DMS114 treated with DMSO at 0.1 percent for 48 hours (cell line): ENCODE data around the gene PHAF1.

Experiments
- DNase-seq: peaks from one replicate; lab custom pipeline; 2025; ENCODE audit not compliant: unreplicated experiment; lab: John Stamatoyannopoulos, UW

Gene PHAF1

DNA sequence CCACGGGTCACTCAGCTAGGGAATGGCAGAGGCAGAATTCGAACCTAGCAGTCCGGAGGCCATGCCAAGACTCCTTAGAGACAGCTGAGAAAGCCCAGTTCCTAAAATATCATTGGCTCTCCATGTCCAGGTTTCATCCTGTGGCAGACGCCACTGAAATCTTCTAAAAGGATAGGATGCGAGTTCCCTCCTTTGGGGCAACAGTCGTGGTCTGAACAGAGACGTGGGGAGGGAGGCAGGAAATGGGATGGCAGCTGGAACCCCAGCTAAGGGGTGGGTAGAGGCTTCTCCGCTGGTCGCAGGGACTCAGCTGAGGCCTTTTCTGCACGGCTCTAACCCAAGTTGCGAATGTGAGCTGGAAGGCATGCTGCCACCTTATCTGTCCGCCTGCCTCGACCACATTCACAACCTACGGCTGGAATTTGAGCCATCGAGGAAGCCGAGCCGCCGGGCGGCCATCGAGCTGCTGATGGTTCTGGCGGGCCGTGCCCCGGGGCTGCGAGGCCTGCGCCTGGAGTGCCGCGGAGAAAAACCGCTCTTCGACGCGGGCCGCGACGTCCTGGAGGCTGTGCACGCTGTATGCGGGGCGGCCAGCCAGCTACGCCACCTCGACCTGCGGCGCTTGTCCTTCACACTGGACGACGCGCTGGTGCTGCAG is 52.9 kb downstream of the PHAF1 start:
- peak; percentile 48 for DNase-seq

DNA sequence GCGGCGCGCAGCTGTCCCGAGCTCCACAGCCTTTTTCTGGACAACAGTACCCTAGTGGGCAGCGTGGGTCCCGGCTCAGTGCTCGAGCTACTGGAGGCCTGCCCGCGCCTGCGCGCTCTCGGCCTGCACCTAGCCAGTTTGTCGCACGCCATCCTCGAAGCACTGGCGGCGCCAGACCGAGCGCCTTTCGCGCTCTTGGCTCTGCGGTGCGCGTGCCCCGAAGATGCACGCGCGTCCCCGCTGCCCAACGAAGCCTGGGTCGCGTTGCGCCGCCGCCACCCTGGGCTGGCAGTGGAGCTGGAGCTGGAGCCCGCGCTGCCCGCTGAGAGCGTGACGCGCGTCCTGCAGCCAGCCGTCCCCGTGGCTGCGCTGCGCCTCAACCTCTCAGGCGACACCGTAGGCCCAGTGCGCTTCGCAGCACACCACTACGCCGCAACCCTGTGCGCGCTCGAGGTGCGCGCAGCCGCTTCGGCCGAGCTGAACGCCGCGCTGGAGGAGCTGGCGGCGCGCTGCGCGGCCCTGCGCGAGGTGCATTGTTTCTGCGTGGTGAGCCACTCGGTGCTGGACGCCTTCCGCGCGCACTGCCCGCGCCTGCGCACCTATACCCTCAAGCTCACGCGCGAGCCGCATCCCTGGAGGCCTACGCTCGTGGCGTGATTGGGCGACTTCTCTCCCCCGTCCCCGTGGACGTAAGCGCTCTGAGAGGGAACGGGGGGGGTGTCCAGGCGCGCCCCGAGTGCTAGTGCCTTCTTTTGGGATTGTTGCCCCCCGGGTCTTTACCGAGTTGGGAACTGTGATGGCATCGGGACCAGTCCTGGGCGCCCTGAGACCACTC is 53.6 kb downstream of the PHAF1 start:
- DNase-seq = no peak

DNA sequence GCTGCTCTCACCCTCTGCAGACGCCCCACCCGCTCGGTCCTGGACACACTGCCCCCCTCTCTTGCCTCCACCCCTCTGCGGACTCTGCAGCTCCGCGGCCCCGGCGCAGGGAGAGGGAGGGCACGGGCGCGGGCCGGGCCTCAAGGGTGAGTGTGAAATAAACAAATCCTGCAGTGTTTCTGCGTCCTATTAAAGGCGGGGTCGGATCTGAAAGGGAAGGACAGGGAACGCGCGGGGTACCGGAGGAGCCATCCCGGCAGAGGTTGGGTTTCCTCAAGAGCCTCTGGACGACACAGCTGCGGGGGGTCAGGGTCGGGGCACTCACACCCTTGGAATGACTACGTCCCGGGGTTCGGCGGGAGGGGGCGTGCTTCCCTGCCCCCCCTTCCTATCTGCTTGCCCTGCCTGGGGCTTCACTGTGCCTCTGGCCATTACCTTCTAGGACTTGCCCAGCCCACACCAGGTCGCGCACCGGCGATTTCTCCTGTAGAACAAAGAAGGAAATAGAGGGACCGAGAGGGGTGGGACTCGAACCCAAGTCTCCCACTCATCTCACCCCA is 54.3 kb downstream of the PHAF1 start:
- no peak for DNase-seq

DNA sequence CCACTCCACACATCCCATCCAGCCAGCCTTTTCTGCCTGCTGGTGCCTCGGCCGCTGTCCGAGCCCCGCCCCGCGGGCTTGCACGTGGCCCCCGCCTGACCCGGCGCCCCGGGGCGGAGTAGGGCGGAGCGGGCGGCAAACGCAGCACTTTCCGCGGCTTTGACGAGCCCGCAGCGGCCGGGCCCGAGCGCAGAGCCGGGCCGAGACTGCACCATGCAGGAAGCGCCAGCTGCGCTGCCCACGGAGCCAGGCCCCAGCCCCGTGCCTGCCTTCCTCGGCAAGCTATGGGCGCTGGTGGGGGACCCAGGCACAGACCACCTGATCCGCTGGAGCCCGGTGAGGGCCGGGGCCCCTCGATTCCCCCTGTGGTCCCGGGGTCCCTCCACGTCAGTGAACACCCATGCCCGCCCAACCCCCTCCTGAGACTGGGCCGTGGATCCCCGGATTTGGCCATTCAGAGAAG is 54.9 kb downstream of the PHAF1 start, which contains the start of gene HSF4:
Gene HSF4, plus strand, starts transcription at position 147 of the 463 bp plus-strand sequence. Its CDS starts 67 bp downstream, at position 214.
- DNase-seq = no peak

DNA sequence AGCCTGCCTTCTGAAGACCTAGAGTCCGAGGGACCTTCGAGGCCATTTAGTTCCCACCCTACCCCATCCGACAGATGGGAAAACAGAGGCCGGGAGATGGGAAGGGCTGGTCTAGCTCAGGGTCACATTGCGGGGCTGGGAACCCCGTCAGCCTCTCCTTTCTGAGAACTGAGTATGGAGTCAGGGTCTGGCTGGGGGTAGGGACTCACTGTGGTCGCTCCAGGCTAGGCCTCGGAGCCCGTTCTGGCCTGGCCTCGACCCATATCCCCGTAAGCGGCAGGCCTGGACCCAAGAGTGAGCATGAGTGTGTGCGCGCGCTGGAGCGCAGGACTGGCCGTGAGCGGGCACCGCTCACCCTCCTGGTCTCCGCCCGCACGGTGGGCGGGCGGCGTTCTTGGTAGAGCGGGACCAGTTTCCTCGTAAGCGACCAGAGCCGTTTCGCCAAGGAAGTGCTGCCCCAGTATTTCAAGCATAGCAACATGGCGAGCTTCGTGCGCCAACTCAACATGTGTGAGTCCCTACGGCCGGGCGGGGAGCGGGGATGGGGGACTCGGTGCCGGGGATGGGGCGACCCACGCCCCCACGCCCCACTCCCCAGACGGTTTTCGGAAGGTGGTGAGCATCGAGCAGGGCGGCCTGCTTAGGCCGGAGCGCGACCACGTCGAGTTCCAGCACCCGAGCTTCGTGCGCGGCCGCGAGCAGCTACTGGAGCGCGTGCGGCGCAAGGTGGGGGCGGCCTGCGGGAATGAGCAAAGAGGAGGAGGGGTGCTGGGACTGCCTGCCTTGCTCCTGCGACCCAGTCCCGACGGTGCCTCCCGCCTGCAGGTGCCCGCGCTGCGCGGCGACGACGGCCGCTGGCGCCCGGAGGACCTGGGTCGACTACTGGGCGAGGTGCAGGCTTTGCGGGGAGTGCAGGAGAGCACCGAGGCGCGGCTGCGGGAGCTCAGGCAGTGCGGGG is 55.7 kb downstream of the PHAF1 start:
- no peak for DNase-seq

DNA sequence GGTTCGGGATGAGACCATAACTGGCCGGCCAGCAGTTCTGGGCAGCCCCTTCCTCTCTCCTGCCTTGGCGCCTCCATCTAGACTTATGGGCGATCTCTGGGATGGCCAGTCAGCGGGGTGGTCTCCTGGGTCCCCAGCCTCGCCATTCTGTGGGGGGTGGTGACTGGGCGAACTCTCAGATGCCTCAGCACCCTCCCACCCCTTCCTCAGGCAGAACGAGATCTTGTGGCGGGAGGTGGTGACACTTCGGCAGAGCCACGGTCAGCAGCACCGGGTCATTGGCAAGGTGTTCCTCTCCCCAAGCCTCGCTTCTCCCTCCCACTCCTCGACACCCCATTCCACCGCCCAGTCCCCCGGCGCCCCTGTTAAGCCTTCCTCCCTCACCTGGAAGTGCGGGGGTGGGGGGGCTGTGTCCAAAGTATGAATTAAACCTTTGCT is 56.4 kb downstream of the PHAF1 start:
- no peak for DNase-seq

DNA sequence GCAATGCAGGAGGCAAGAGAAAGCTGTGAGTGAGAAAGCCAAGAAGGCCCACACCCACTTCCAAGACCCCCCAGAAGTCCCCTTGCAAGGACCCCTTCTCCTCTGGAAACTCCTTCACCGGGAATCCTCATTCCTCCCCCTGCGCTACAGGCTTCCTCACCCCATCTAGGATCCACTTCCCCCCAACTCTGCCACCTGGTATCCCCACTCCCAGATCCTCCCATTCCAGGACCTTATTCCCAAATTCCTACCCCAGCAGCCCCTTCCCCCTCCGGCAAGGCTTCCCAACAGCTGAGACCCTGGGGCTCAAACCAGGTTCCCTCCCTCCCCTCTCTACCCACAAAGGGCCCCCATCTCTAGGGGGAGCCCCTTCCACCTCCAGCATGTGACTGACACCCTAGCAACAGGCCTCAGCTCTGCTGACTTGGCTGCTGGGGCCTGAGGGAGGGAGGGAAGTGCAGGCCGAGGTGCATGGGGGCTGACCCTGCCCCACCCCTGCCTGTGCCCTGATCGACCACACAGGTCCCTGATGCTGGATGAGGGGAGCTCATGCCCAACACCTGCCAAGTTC is 56.9 kb downstream of the PHAF1 start:
- DNase-seq = no peak

DNA sequence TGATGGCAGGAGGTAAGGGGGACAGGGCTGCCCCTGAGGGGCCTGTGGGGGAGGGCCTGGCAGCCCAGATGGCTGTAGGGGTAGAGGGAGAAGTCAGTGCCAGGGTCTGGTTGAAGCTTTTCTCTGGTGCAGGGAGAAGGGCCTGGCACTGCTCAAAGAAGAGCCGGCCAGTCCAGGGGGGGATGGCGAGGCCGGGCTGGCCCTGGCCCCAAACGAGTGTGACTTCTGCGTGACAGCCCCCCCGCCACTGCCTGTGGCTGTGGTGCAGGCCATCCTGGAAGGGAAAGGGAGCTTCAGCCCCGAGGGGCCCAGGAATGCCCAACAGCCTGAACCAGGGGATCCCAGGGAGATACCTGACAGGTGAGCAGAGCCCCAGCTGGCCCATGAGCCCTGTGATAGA is 57.8 kb downstream of the PHAF1 start:
- no peak for DNase-seq

DNA sequence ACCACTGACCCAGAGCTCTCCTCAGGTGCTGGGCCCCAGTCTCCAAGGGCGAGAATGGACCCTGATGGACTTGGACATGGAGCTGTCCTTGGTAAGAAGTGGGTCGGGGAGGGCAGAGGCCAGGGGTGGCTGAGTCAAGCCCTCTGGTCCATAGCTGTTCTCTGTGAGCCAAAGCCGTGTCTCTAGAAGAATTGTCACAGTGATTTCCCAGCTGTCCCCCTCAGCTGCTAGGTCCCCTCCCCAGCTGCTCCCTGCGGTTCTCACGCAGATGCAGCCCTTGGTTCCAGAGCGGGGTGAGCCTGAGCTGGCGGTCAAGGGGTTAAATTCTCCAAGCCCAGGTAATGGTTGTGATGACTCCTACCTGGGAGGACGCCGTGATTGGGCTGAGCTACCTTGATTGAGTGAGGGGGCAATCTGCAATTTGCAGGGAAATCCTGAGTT is 59.3 kb downstream of the PHAF1 start:
- DNase-seq = no peak

DNA sequence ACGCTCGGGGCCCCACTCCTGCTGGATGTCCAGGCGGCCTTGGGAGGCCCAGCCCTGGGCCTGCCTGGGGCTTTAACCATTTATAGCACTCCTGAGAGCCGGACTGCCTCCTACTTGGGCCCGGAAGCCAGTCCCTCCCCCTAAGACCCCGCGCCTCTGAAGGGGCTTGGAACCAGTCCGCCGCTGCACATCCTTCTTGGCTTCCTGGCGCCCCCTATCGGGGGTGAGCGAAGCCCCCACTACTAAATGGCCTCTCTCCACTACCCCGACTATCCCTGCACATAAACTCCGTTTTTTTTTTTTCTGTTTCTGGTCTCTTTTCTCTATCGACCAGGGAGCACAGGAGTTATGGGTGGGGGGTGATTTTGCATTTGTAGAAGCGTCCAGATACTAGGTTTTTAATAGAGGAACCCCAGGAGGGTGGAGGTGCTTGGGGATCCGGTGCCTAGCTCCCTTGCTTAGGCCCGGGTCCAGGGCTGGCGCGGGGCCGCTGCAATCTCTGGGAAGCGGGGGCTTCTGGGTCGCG is 60.0 kb downstream of the PHAF1 start:
- DNase-seq = no peak

DNA sequence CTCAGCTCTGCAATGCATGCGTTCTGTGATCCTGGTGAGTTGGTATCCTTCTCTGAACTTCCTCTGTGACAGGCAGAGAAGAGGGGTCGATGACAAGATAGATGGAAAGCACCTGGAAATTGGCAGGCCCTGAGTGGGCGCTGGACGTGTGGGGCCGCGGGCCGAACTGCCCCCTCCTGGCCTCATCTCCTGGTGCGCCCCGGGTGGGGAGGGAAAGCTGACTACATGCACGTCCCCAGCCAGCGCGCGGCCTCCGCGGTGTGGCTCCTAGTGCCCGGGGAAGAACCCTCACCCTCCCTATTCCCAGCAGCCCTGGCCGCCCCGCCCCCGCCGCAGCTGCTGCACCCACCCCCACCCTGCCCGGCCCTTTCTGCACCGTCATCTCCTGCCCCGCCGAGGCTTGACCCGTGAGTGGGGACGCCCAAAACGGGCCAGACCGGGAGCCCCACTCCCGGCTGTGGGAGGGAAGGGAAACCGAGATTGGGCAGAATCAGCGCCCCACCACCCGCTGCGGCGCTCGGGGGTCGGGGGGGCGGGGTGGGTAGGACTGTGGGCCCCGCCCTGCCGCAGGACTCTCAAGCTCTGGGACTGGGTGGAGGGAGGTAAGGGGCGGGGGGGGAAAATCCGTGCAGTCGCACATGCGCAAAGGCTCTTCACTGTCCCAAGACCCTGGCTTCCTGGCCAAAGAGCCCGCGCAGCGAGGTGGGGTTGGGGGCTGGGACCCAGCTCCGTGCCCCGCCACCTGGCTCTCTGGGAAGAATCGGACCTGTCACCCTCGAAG is 60.6 kb downstream of the PHAF1 start, which contains the start of gene NOL3:
Gene NOL3, plus strand, starts transcription at position 371 of the 781 bp plus-strand sequence.
- peak; percentile 73 for DNase-seq

DNA sequence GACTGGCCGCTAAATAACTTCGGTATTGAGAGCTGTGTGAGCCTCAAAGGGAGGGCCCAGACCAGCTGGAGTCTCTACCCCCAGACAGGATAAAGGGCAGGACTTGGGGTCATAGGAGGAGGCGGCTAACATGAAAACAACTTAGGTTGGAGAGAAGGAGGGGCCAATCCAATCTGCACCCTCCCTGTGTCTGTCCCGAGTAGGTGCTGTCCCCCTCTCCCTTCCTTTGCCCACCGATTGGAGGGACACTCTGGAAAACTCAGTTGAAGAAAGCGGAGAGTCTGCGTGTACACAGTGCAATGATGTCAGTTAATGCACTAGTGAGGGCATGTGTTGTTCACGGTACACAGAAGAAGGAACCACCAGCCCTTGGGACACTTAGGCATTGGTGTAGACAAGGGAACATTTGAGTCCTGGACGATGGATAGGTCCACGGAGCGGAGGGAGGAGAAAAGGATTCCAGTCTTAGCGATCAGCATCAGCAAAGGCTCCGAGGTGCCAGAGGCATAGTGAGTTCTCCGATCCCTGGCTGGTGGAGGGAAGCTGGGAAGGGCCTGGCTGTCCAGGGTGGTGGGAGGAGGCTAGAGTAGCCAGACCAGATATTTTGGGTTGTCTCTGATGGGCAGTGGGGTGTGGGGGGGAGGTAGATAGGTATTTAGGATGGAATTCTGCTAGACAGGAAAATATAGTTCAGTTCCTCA is 61.4 kb downstream of the PHAF1 start:
- no peak for DNase-seq

DNA sequence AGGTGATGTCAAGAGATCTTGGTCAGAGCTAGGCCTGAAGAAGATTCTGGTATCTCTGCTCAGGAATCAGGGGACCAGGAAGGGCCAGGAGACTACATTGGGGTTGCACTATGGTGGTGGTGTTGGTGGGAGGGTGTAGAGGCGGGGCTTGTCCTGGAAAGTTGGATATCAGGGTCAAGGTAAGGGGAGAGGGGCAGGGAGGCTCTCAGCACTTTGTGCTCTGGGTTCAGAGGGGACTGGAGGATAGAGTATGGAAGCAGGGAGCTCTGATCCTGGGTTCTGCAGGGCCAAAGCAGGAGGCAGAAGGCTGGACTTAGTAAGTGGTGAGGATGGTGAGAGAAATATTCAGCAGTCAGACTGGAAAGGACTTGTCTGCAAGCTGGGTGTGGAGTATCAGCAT is 63.6 kb downstream of the PHAF1 start:
- DNase-seq = no peak

DNA sequence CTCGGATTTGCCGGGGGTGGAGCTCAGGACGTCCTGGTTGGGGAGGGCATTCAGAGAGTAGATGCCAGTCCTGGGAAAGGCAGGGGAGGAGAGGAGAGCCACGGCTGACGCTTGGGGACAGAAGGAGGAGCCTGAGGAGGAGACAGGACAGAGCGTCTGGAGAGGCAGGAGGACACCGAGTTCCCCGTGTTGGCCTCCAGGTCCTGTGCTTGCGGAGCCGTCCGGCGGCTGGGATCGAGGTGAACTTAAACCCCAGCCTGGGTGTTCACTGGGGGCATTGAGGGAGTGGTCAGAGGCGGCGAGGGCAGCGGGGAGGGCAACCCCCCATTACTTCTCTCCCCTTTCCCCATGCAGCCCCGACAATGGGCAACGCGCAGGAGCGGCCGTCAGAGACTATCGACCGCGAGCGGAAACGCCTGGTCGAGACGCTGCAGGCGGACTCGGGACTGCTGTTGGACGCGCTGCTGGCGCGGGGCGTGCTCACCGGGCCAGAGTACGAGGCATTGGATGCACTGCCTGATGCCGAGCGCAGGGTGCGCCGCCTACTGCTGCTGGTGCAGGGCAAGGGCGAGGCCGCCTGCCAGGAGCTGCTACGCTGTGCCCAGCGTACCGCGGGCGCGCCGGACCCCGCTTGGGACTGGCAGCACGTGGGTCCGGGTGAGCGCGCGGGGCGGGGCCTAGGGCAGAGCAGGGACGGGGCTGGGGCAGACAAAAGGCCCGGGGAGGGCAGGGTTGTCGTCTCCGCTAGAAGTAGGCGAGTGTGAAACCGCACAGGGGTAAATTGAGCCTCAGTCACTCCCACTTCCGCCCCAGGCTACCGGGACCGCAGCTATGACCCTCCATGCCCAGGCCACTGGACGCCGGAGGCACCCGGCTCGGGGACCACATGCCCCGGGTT is 64.3 kb downstream of the PHAF1 start:
- peak; percentile 73 for DNase-seq

DNA sequence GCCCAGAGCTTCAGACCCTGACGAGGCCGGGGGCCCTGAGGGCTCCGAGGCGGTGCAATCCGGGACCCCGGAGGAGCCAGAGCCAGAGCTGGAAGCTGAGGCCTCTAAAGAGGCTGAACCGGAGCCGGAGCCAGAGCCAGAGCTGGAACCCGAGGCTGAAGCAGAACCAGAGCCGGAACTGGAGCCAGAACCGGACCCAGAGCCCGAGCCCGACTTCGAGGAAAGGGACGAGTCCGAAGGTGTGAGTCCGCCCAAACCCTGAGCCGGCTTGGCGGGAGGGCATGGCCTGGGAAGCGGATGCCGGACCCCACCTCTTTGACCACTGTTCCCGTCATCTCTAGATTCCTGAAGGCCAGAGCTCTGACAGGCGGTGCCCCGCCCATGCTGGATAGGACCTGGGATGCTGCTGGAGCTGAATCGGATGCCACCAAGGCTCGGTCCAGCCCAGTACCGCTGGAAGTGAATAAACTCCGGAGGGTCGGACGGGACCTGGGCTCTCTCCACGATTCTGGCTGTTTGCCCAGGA is 65.0 kb downstream of the PHAF1 start:
- no peak for DNase-seq

DNA sequence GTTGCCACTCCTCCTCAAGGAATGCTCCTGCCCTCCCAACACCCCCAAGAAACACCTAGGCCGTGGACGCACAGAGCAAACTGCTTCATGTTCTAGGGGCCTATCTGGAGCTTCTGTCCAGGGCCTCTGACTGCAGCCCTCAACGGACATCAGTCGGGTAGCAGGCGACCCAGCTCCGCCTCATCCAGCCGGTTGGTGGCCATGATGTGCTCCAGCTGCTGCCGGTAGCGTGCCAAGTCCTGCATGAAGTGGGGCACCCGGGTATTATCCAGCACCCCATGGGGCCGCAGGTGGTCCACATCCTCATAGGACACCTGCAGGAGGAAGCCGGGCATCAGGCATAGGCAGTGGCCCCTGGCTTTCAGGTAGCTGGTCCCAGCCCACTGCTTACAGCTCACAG is 66.9 kb downstream of the PHAF1 start:
- DNase-seq = no peak
